PC-3 (cell line): ENCODE results near the gene FITM2.

Source experiments
- CTCF ChIP-seq: fragments of 300-600 bp; sonication (generic); conservative IDR thresholded peaks from 2 replicates; pipeline ENCODE4 v1.5.1; 2017; ENCODE audit warnings: antibody characterized with exemption, low read depth, mild to moderate bottlenecking, low read length
- EZH2 ChIP-seq: fragments of 300-600 bp; sonication (generic); IDR thresholded peaks from one replicate; pipeline ENCODE4 v1.6.1; 2017; ENCODE audit warnings: antibody characterized with exemption, mild to moderate bottlenecking, low read length; ENCODE audit not compliant: unreplicated experiment
- EZH2phosphoT487 ChIP-seq: fragments of 300-600 bp; sonication (generic); IDR thresholded peaks from 2 replicates; pipeline ENCODE4 v1.6.1; 2018; ENCODE audit warnings: mild to moderate bottlenecking, antibody characterized with exemption, low read length, borderline replicate concordance

GRCh38 chr20:44254073-44254472, 56.9 kb downstream of the FITM2 start:
- TF ChIP-seq CTCF = no peak
- no peak for TF ChIP-seq EZH2
- no peak for TF ChIP-seq EZH2phosphoT487
